Muscle layer of colon (tissue), 2 donors: Measurements from ENCODE around the gene GNAS-AS1.

Experiments used
- H3K27ac ChIP-seq: one replicate; pipeline ENCODE4 v1.7.0; 2013; ENCODE audit warnings: low read depth, mild to moderate bottlenecking, low read length, moderate library complexity
- H3K27me3 ChIP-seq, 2 donors: one replicate each; pipeline ENCODE4 v1.7.0; 2013; ENCODE audit warnings: low read length in 2 of 2, mild to moderate bottlenecking in 2 of 2; ENCODE audit not compliant: insufficient read depth in 2 of 2, control insufficient read depth in 1 of 2
- H3K36me3 ChIP-seq: one replicate; pipeline ENCODE4 v1.7.0; 2013; ENCODE audit warnings: mild to moderate bottlenecking, low read length; ENCODE audit not compliant: insufficient read depth
- H3K4me1 ChIP-seq: one replicate; pipeline ENCODE4 v1.7.0; 2013; ENCODE audit warnings: mild to moderate bottlenecking, low read length; ENCODE audit not compliant: insufficient read depth
- H3K4me3 ChIP-seq, 2 donors: one replicate each; pipeline ENCODE4 v1.7.0; 2013; ENCODE audit warnings: low read length in 2 of 2, low read depth in 1 of 2, mild to moderate bottlenecking in 1 of 2, moderate library complexity in 1 of 2
- H3K9ac ChIP-seq: one replicate; pipeline ENCODE4 v1.7.0; 2013; ENCODE audit warnings: low read length
- H3K9me3 ChIP-seq: one replicate; pipeline ENCODE4 v1.7.0; 2013; ENCODE audit warnings: mild to moderate bottlenecking, low read length
- donor health status: abdominal sarcoma.
- donor health status: Adenocarcinoma of cecum.

Gene GNAS-AS1

GRCh38 chr20:58871533-58872102 lies 20.9 kb upstream of the GNAS-AS1 start:
- Histone ChIP-seq H3K27me3 (no peaks in the 10 kb centered on the region), H3K4me1 (peaks cover 5% of the 10 kb centered on the region), H3K9ac (no peak overlapping the region), H3K36me3 (no peaks in the 10 kb centered on the region), H3K9me3 (no peaks in the 10 kb centered on the region), H3K27ac (no peak overlapping the region), H3K4me3 (no peak overlapping the region)

GRCh38 chr20:58870293-58871014 lies 19.8 kb upstream of the GNAS-AS1 start:
- H3K27me3 ChIP-seq: no peaks in the 10 kb centered on the region
- H3K9ac ChIP-seq: no peak overlapping the region
- no peak overlapping the region for H3K4me3 ChIP-seq
- H3K4me1 ChIP-seq: peaks cover 5% of the 10 kb centered on the region
- H3K27ac ChIP-seq: no peak overlapping the region
- H3K9me3 ChIP-seq: no peaks in the 10 kb centered on the region
- no peaks in the 10 kb centered on the region for H3K36me3 ChIP-seq

- H3K9me3 ChIP-seq: no peaks in the 10 kb centered on the region
- no peaks in the 10 kb centered on the region for H3K36me3 ChIP-seq
- no peak overlapping the region for H3K27ac ChIP-seq
- peaks cover 5% of the 10 kb centered on the region for H3K4me1 ChIP-seq
- H3K27me3 ChIP-seq: no peaks in the 10 kb centered on the region
- no peak overlapping the region for H3K9ac ChIP-seq
- H3K4me3 ChIP-seq: no peak overlapping the region
Measured at GRCh38 chr20:58869662-58870227, 19.0 kb upstream of the GNAS-AS1 start.

- Histone ChIP-seq H3K27ac (no peak overlapping the region), H3K9ac (no peak overlapping the region), H3K4me1 (peaks cover 5% of the 10 kb centered on the region), H3K27me3 (no peaks in the 10 kb centered on the region), H3K4me3 (no peak overlapping the region), H3K36me3 (no peaks in the 10 kb centered on the region), H3K9me3 (no peaks in the 10 kb centered on the region)
Measured at GRCh38 chr20:58868795-58869194, 18.1 kb upstream of the GNAS-AS1 start.

GRCh38 chr20:58867211-58867610 lies 16.5 kb upstream of the GNAS-AS1 start:
- Histone ChIP-seq H3K4me1 (peaks cover 5% of the 10 kb centered on the region), H3K9ac (no peak overlapping the region), H3K27me3 (no peaks in the 10 kb centered on the region), H3K27ac (no peak overlapping the region), H3K9me3 (no peaks in the 10 kb centered on the region), H3K36me3 (no peaks in the 10 kb centered on the region), H3K4me3 (no peak overlapping the region)

GRCh38 chr20:58865843-58866242 lies 15.1 kb upstream of the GNAS-AS1 start:
- no peaks in the 10 kb centered on the region for H3K27me3 ChIP-seq
- no peak overlapping the region for H3K9ac ChIP-seq
- peaks cover 5% of the 10 kb centered on the region for H3K4me1 ChIP-seq
- H3K9me3 ChIP-seq: no peaks in the 10 kb centered on the region
- H3K4me3 ChIP-seq: no peak overlapping the region
- no peaks in the 10 kb centered on the region for H3K36me3 ChIP-seq
- no peak overlapping the region for H3K27ac ChIP-seq

- no peak overlapping the region for H3K27ac ChIP-seq
- H3K9ac ChIP-seq: no peak overlapping the region
- H3K4me3 ChIP-seq: no peak overlapping the region
- no peaks in the 10 kb centered on the region for H3K4me1 ChIP-seq
- H3K9me3 ChIP-seq: no peaks in the 10 kb centered on the region
- no peaks in the 10 kb centered on the region for H3K36me3 ChIP-seq
- no peaks in the 10 kb centered on the region for H3K27me3 ChIP-seq
Measured at GRCh38 chr20:58864346-58864745, 13.6 kb upstream of the GNAS-AS1 start.

- H3K27me3 ChIP-seq: no peaks in the 10 kb centered on the region
- no peak overlapping the region for H3K9ac ChIP-seq
- no peak overlapping the region for H3K27ac ChIP-seq
- no peaks in the 10 kb centered on the region for H3K36me3 ChIP-seq
- no peaks in the 10 kb centered on the region for H3K4me1 ChIP-seq
- no peaks in the 10 kb centered on the region for H3K9me3 ChIP-seq
- H3K4me3 ChIP-seq: no peak overlapping the region
Measured at GRCh38 chr20:58863044-58863790, 12.5 kb upstream of the GNAS-AS1 start.

GRCh38 chr20:58855506-58856389 lies 5.0 kb upstream of the GNAS-AS1 start:
- no peak overlapping the region for H3K27ac ChIP-seq
- no peak overlapping the region for H3K9ac ChIP-seq
- no peaks in the 10 kb centered on the region for H3K9me3 ChIP-seq
- H3K27me3 ChIP-seq: peaks cover 6 to 47% of the 10 kb centered on the region in 2 donors
- no peak overlapping the region for H3K4me3 ChIP-seq
- H3K4me1 ChIP-seq: no peaks in the 10 kb centered on the region
- no peaks in the 10 kb centered on the region for H3K36me3 ChIP-seq

- Histone ChIP-seq H3K9ac (no peak overlapping the region), H3K4me1 (peaks cover 4% of the 10 kb centered on the region), H3K27me3 (peaks cover 6 to 54% of the 10 kb centered on the region in 2 donors), H3K9me3 (no peaks in the 10 kb centered on the region), H3K36me3 (no peaks in the 10 kb centered on the region), H3K4me3 (peak overlapping the region in 1 of 2 donors; percentile 38), H3K27ac (no peak overlapping the region)
Measured at GRCh38 chr20:58854638-58855471, 4.2 kb upstream of the GNAS-AS1 start.
